OCI-LY1 (cell line): ENCODE results near the gene NEK4.

Source experiments
- EZH2 ChIP-seq: fragments of 200-600 bp; sonication (generic), shearing (Covaris generic); IDR thresholded peaks from 2 replicates; pipeline ENCODE4 v1.8.0; 2017; ENCODE audit warnings: borderline replicate concordance, mixed run types, mild to moderate bottlenecking, antibody characterized with exemption, low read length, moderate library complexity, mixed read lengths
- TF ChIP-seq, protein P1 (sequence below): fragments of 200-600 bp; sonication (generic), shearing (Covaris generic); IDR thresholded peaks from 2 replicates; pipeline ENCODE4 v1.5.1; 2017; ENCODE audit warnings: mild to moderate bottlenecking, antibody characterized with exemption, low read length, moderate library complexity, mixed read lengths

DNA sequence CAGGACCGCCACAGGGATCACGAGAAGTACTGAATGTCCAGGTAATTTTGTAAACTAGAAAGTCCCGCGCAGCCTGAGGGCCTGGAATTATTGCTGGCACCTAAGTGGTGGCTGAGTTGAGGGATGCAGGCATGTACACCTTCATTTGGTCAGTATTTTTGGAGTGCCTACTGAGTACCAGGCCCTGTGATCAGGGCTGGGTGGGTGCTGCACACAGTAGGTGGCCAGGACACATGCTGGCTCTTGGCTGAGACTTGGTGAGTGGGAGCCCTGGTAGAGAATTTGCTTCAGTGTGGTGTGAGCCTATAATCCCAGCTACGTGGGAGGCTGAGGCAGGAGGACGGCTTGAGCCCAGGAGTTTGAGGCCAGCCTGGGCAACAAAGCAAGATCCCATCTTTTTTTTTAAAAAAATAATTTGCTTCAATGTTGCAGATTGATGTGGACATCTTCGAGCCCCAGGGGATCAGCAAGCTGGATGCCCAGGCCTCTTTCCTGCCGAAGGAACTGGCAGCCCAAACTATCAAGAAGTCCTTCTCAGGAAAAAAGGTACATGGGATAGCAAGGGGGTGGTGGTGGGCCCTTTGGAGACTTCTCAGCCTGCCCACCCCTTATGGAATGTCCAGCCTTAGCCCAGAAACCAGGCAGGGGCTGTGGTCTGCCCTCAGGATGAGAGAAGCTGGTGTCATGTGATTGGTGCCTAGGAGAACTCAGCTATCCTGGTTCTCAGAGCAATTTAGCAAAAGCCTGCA lies 9.3 kb upstream of the NEK4 start:
- TF ChIP-seq, protein P1, sequence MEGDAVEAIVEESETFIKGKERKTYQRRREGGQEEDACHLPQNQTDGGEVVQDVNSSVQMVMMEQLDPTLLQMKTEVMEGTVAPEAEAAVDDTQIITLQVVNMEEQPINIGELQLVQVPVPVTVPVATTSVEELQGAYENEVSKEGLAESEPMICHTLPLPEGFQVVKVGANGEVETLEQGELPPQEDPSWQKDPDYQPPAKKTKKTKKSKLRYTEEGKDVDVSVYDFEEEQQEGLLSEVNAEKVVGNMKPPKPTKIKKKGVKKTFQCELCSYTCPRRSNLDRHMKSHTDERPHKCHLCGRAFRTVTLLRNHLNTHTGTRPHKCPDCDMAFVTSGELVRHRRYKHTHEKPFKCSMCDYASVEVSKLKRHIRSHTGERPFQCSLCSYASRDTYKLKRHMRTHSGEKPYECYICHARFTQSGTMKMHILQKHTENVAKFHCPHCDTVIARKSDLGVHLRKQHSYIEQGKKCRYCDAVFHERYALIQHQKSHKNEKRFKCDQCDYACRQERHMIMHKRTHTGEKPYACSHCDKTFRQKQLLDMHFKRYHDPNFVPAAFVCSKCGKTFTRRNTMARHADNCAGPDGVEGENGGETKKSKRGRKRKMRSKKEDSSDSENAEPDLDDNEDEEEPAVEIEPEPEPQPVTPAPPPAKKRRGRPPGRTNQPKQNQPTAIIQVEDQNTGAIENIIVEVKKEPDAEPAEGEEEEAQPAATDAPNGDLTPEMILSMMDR: no peak
- no peak for TF ChIP-seq EZH2
